ENCODE measurements around the gene RING1.

Gene RING1

DNA sequence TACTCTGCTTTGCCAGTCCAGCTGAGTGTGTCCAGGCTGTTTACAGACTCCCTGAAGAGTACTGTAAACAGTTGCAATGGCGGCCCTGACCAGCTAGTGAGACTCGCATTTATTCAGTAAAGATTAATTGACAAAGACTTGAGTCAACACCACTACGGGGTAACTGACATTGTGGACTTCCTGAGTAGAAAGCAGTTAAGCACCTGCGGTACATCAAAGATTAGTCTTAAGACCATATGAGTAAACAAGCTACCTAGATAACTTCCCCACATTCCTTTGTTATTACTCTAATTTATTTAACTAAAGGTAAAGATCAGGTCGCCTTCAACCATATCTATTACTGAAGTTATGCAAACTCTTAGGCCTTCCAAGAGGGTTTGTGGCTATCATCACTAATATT is 50.7 kb downstream of the RING1 start:
- TF ChIP-seq, protein P1, sequence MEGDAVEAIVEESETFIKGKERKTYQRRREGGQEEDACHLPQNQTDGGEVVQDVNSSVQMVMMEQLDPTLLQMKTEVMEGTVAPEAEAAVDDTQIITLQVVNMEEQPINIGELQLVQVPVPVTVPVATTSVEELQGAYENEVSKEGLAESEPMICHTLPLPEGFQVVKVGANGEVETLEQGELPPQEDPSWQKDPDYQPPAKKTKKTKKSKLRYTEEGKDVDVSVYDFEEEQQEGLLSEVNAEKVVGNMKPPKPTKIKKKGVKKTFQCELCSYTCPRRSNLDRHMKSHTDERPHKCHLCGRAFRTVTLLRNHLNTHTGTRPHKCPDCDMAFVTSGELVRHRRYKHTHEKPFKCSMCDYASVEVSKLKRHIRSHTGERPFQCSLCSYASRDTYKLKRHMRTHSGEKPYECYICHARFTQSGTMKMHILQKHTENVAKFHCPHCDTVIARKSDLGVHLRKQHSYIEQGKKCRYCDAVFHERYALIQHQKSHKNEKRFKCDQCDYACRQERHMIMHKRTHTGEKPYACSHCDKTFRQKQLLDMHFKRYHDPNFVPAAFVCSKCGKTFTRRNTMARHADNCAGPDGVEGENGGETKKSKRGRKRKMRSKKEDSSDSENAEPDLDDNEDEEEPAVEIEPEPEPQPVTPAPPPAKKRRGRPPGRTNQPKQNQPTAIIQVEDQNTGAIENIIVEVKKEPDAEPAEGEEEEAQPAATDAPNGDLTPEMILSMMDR (IDR thresholded peaks at IDR 0.05; ENCODE audit: low read depth, low read length): no peak
- no peak overlapping the region for H3K4me3 ChIP-seq (replicated peaks in 1 of 2; ENCODE audit: low read depth in 2 of 2, low read length in 2 of 2)

More for the DNA sequence above, 50.7 kb downstream of the RING1 start:
- no peak for DNase-seq (ENCODE audit: low read depth in 2 of 2)

Data from cardiac fibroblast (primary cell).